Panc1 (cell line): ENCODE results near the gene ERC2. TPM values are rescaled to one million over a fixed set of nuclear protein-coding genes. Genes with fewer than 3 reads are reported as not detected.

Source experiments
- ATAC-seq: fragments of 200-7000 bp; cut with Tn5 transposase; 2 replicates; pipeline ENCODE4 v1.9.1; 2020; ENCODE audit warnings: mild to moderate bottlenecking, moderate library complexity
- BruUV-seq: library from RNA; stranded (reverse); fragments of 400-500 nt; replicated peaks from 2 replicates; lab custom pipeline; 2021; lab: Mats Ljungman, UMichigan
- CTCF ChIA-PET: fragments of 300-600 bp; sonication (Branson Sonifier 250); formaldehyde crosslinking; loops from one replicate; lab custom pipeline; 2022; ENCODE audit warnings: antibody characterized with exemption; lab: Charles Lee
- POLR2A ChIA-PET: fragments of 300-600 bp; sonication (Branson Sonifier 250); formaldehyde crosslinking; loops from one replicate; lab custom pipeline; 2022; ENCODE audit warnings: antibody characterized with exemption; lab: Charles Lee
- DNase-seq: peaks from one replicate; pipeline ENCODE4 v3.0.0-alpha.2; 2010; ENCODE audit warnings: low read depth, low spot score
- H3K27ac ChIP-seq: 2 replicates; pipeline ENCODE4 v1.5.1; 2011; ENCODE audit warnings: mild to moderate bottlenecking, low read length, inconsistent platforms
- H3K27me3 ChIP-seq: fragments of 200-500 bp; sonication (Bioruptor generic); 2 replicates; pipeline ENCODE4 v1.6.0; 2014; ENCODE audit warnings: low read length, inconsistent platforms; ENCODE audit not compliant: control insufficient read depth, insufficient read depth
- H3K36me3 ChIP-seq: fragments of 200-500 bp; sonication (Bioruptor generic); 2 replicates; pipeline ENCODE4 v1.5.1; 2014; ENCODE audit warnings: inconsistent platforms, mild to moderate bottlenecking, low read length, moderate library complexity; ENCODE audit not compliant: control insufficient read depth, insufficient read depth
- H3K4me1 ChIP-seq: 2 replicates; pipeline ENCODE4 v1.5.1; 2011; ENCODE audit warnings: inconsistent platforms, mild to moderate bottlenecking, low read length, moderate library complexity; ENCODE audit not compliant: control insufficient read depth, insufficient read depth
- H3K4me3 ChIP-seq, 2 experiments: 2 replicates each; pipeline ENCODE4 v1.5.1; 2011 to 2012; ENCODE audit warnings: low read depth in 2 of 2, low read length in 2 of 2, mild to moderate bottlenecking in 2 of 2, inconsistent platforms in 1 of 2, moderate library complexity in 1 of 2
- H3K9me3 ChIP-seq: fragments of 200-500 bp; sonication (Bioruptor generic); 2 replicates; pipeline ENCODE4 v1.5.1; 2014; ENCODE audit warnings: low read depth, mild to moderate bottlenecking, inconsistent platforms, low read length, moderate library complexity; ENCODE audit not compliant: control insufficient read depth, insufficient read depth
- CTCF ChIP-seq: fragments of 450-650 bp; IDR thresholded peaks from 2 replicates; pipeline ENCODE4 v1.5.1; 2017; ENCODE audit warnings: mild to moderate bottlenecking
- POLR2AphosphoS5 ChIP-seq: IDR thresholded peaks from 2 replicates; pipeline ENCODE4 v1.6.1; 2012; ENCODE audit warnings: mild to moderate bottlenecking, low read depth, low read length, moderate library complexity
- REST ChIP-seq, 2 experiments: IDR thresholded peaks; 2 replicates each; pipeline ENCODE4 v1.6.1; 2011 to 2012; ENCODE audit warnings: low read depth in 2 of 2, control low read depth in 1 of 2, low read length in 1 of 2, mild to moderate bottlenecking in 1 of 2, moderate library complexity in 1 of 2; ENCODE audit not compliant: insufficient read depth in 1 of 2
- SIN3A ChIP-seq: IDR thresholded peaks from 2 replicates; pipeline ENCODE4 v1.6.1; 2012; ENCODE audit warnings: low read depth, mild to moderate bottlenecking, low read length, moderate library complexity, borderline replicate concordance; ENCODE audit not compliant: insufficient read depth
- TCF7L2 ChIP-seq: IDR thresholded peaks from 2 replicates; pipeline ENCODE4 v1.6.1; 2011; ENCODE audit warnings: mild to moderate bottlenecking, low read depth, low read length, inconsistent platforms
- in situ Hi-C: cut with HindIII; loops from 2 replicates; pipeline ENCODE4 v1.10.0; 2016; ENCODE audit warnings: low sequenced_read_pairs, low pct_unique_long_range_greater_than_20kb
- intact Hi-C: fragments of 100-400 bp; cut with micrococcal nuclease; formaldehyde crosslinking; loops from one replicate; pipeline ENCODE4 v1.10.0; 2022; ENCODE audit not compliant: unreplicated experiment
- total RNA-seq: library from RNA; stranded (reverse); gene quantifications from one replicate; pipeline ENCODE4 v1.2.1, GENCODE V29; 2021; ENCODE audit not compliant: unreplicated experiment

Gene ERC2
- total RNA-seq, 1 experiment from 2014 or later, result 0.33 TPM

DNA sequence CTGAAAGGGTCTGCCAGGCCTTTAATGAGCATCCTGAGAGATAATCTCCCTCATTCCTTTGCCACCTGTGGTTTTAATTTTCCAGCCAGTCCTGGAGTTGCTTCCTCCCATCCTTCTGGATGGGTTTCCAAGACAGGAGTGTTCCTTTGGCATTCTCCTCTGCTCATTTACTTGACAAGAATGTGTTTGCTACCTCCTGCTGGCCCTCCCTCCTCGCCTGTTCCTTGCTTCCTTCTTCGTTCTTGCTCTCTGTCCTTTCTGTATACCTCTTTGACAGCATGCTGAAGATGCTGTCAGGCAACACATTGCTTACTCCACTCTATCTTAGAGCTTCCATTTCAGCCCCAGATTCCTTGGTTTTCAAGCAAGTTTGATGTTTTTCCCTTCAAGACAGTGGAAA, 46.0 kb downstream of the ERC2 start:
- Histone ChIP-seq H3K4me1 (no peaks in the 10 kb centered on the region), H3K9me3 (no peaks in the 10 kb centered on the region), H3K27ac (no peak overlapping the region), H3K36me3 (no peaks in the 10 kb centered on the region), H3K4me3 (no peak overlapping the region), H3K27me3 (no peaks in the 10 kb centered on the region)
- DNase-seq (no peak), ATAC-seq (no peak)
- ChIA-PET POLR2A (no interaction called here), CTCF (no interaction called here)
- TF ChIP-seq SIN3A, result no peak
- in situ Hi-C loops, result no loop called here
- intact Hi-C loops, result no loop called here
- BruUV-seq, result no TSS peak

DNA sequence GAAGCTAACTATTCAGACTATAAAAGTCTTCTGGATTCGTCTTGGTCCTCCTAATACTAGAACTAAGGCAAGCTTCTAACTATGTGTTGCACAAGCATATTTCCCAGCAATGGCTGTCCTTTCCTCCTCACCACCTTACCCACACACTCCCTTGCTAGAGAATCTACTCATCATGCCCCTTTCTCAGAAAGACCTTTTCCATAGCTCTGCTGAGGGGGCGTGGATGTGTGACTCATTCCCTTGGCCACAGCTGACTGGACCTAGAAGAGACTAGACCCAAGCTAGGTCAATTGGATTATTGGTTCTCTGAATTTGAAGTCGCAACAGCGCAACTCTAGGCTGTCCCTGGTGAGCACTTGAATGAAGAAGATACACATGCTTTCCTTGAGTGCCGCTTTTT, 47.1 kb downstream of the ERC2 start:
- ChIA-PET POLR2A (no interaction called here), CTCF (no interaction called here)
- no peaks in the 10 kb centered on the region for H3K27me3 ChIP-seq
- H3K36me3 ChIP-seq, result no peaks in the 10 kb centered on the region
- BruUV-seq, result no TSS peak
- intact Hi-C loops (no loop called here), in situ Hi-C loops (no loop called here)
- ATAC-seq (no peak), DNase-seq (no peak)
- no peaks in the 10 kb centered on the region for H3K9me3 ChIP-seq
- H3K4me1 ChIP-seq, result no peaks in the 10 kb centered on the region
- H3K4me3 ChIP-seq, result no peak overlapping the region
- no peak for TF ChIP-seq POLR2AphosphoS5
- TF ChIP-seq TCF7L2, result no peak
- TF ChIP-seq SIN3A, result no peak
- TF ChIP-seq REST (IDR thresholded peaks at IDR 0.05; ENCODE audit: insufficient read depth in 1 of 2, low read depth in 2 of 2, low read length in 1 of 2), result no peak
- no peak for TF ChIP-seq CTCF
- H3K27ac ChIP-seq, result no peak overlapping the region

GRCh38 chr3:56415652-56416051, 52.6 kb downstream of the ERC2 start:
- intact Hi-C loops, result no loop called here
- H3K9me3 ChIP-seq, result no peaks in the 10 kb centered on the region
- H3K4me3 ChIP-seq, result no peak overlapping the region

More at GRCh38 chr3:56415652-56416051, 52.6 kb downstream of the ERC2 start:
- Histone ChIP-seq H3K36me3 (no peaks in the 10 kb centered on the region), H3K27ac (no peak overlapping the region), H3K4me1 (no peaks in the 10 kb centered on the region), H3K27me3 (no peaks in the 10 kb centered on the region)
- ChIA-PET POLR2A (no interaction called here), CTCF (no interaction called here)
- no TSS peak for BruUV-seq
- in situ Hi-C loops, result no loop called here
- no peak for ATAC-seq
- no peak for DNase-seq
- TF ChIP-seq POLR2AphosphoS5, result no peak
- TF ChIP-seq REST (IDR thresholded peaks at IDR 0.05; ENCODE audit: insufficient read depth in 1 of 2, low read depth in 2 of 2, low read length in 1 of 2), result no peak
- TF ChIP-seq CTCF, result no peak
- no peak for TF ChIP-seq TCF7L2
- no peak for TF ChIP-seq SIN3A
